Endothelial cell of umbilical vein (primary cell): Measurements from ENCODE around the gene FLT1.

Experiments
- CTCF ChIP-seq, 2 donors: IDR thresholded peaks; 1 replicate in 1 of 2; 2 replicates in 1 of 2; pipeline ENCODE4 v1.5.1; 2011; ENCODE audit warnings: low read length in 2 of 2, mild to moderate bottlenecking in 2 of 2, moderate library complexity in 2 of 2, control low read depth in 1 of 2, inconsistent platforms in 1 of 2, low read depth in 1 of 2; ENCODE audit not compliant: insufficient read depth in 1 of 2; ENCODE audit errors: extremely low read depth in 1 of 2
- JUN ChIP-seq: IDR thresholded peaks from 2 replicates; pipeline ENCODE4 v1.6.1; 2011; ENCODE audit warnings: borderline replicate concordance, low read depth; ENCODE audit not compliant: insufficient read length, insufficient read depth
- POLR2AphosphoS5 ChIP-seq: IDR thresholded peaks from 2 replicates; pipeline ENCODE4 v1.6.1; 2012; ENCODE audit warnings: low read depth, mild to moderate bottlenecking, control low read depth, low read length, moderate library complexity; ENCODE audit not compliant: insufficient read depth

DNA sequence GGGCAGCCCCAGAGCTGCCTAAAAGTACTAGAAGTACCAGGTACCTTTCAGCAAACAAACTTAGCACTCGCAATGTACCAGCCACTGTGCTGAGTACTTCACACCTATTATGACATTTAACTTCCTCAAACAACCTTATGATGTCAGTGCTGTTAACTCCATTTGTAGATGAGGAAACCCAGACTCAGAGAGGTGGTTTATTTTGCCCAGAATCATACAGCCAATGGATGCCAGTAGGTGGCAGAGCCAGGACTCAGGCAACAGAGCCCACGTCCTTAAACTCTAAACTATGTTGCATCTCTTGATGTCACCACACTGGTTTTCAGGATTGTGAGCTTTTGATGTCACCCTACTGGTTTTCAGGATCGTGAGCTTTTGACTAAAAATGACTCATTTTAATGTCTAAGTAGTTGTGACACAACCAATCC, 78.9 kb downstream of the FLT1 start:
- TF ChIP-seq CTCF (IDR thresholded peaks at IDR 0.05; ENCODE audit: extremely low read depth in 1 of 2, insufficient read depth in 1 of 2, low read depth in 1 of 2, low read length in 2 of 2) (no peak), JUN (no peak), POLR2AphosphoS5 (no peak)
